Smooth muscle cell (in vitro differentiated cells): Measurements from ENCODE around the gene GABRR1. TPM values are rescaled to one million over a fixed set of nuclear protein-coding genes. Genes with fewer than 3 reads are reported as not detected.

Source experiments
- DNase-seq: peaks from one replicate; lab custom pipeline; 2025; ENCODE audit not compliant: unreplicated experiment; lab: John Stamatoyannopoulos, UW
- H2AFZ ChIP-seq: fragments of 200-600 bp; sonication (generic); 2 replicates; pipeline ENCODE4 v1.6.0; 2016; ENCODE audit warnings: antibody characterized with exemption, low read depth, mild to moderate bottlenecking
- H3F3A ChIP-seq: fragments of 200-600 bp; sonication (generic); 2 replicates; pipeline ENCODE4 v1.6.0; 2017; ENCODE audit warnings: antibody characterized with exemption, low read depth
- H3K27ac ChIP-seq: fragments of 200-600 bp; sonication (generic); 2 replicates; pipeline ENCODE4 v1.5.1; 2016; ENCODE audit warnings: low read depth, mild to moderate bottlenecking
- H3K27me3 ChIP-seq: fragments of 200-600 bp; sonication (generic); 2 replicates; pipeline ENCODE4 v1.6.1; 2016; ENCODE audit warnings: low read depth, mild to moderate bottlenecking
- H3K36me3 ChIP-seq: fragments of 200-600 bp; sonication (generic); 2 replicates; pipeline ENCODE4 v1.5.1; 2016; ENCODE audit warnings: low read depth
- H3K4me1 ChIP-seq: fragments of 200-600 bp; sonication (generic); 2 replicates; pipeline ENCODE4 v1.5.1; 2016; ENCODE audit warnings: low read depth
- H3K4me2 ChIP-seq: fragments of 200-600 bp; sonication (generic); 2 replicates; pipeline ENCODE4 v1.6.0; 2016; ENCODE audit warnings: mild to moderate bottlenecking
- H3K4me3 ChIP-seq: fragments of 200-600 bp; sonication (generic); 2 replicates; pipeline ENCODE4 v1.5.1; 2016; ENCODE audit warnings: mild to moderate bottlenecking
- H3K79me2 ChIP-seq: fragments of 200-600 bp; sonication (generic); 2 replicates; pipeline ENCODE4 v1.6.0; 2016; ENCODE audit warnings: low read depth, mild to moderate bottlenecking
- H3K9ac ChIP-seq: fragments of 200-600 bp; sonication (generic); 2 replicates; pipeline ENCODE4 v1.6.0; 2016; ENCODE audit warnings: low read depth
- H3K9me3 ChIP-seq: fragments of 200-600 bp; sonication (generic); replicated peaks from 2 replicates; pipeline ENCODE4 v1.5.1; 2016; ENCODE audit warnings: low read depth
- H4K20me1 ChIP-seq: fragments of 200-600 bp; sonication (generic); 2 replicates; pipeline ENCODE4 v1.6.0; 2016; ENCODE audit warnings: low read depth
- CTCF ChIP-seq: fragments of 200-600 bp; sonication (generic); IDR thresholded peaks from 2 replicates; pipeline ENCODE4 v1.5.1; 2017; ENCODE audit warnings: borderline replicate concordance, mild to moderate bottlenecking, antibody characterized with exemption; ENCODE audit not compliant: insufficient read depth, poor library complexity, severe bottlenecking
- WGBS: methylation state at CpG from one replicate; pipeline ENCODE4 v1.1.7; 2016; ENCODE audit warnings: low lambda C conversion rate; 5-methylcytosine and 5-hydroxymethylcytosine counted together
- polyA plus RNA-seq: library from polyadenylated mRNA; unstranded; fragments of >200 nt; fragmentation: Nextera tagmentation; extraction: Ambion mirVana; gene quantifications from 2 replicates; pipeline ENCODE4 v1.2.1, GENCODE V29; 2016
- total RNA-seq: library from RNA; depleted of rRNA; stranded (reverse); fragments of >200 nt; gene quantifications from 2 replicates; pipeline ENCODE4 v1.2.3, GENCODE V29; 2014

The GABRR1 gene
- total and polyA plus RNA-seq, 2 experiments from 2014 or later = not detected

GRCh38 chr6:89250239-89250638, 33.1 kb upstream of the GABRR1 start:
- no peak overlapping the region for H2AFZ ChIP-seq
- H3K9me3 ChIP-seq = no peaks in the 10 kb centered on the region
- H3K4me3 ChIP-seq = no peak overlapping the region
- H4K20me1 ChIP-seq = no peaks in the 10 kb centered on the region
- H3K9ac ChIP-seq = no peak overlapping the region
- no peaks in the 10 kb centered on the region for H3K36me3 ChIP-seq
- no peak for TF ChIP-seq CTCF
- H3K27ac ChIP-seq = no peak overlapping the region
- no peak for DNase-seq
- H3K4me2 ChIP-seq = no peak overlapping the region
- H3K4me1 ChIP-seq = no peaks in the 10 kb centered on the region
- H3K79me2 ChIP-seq = no peaks in the 10 kb centered on the region
- H3F3A ChIP-seq = no peaks in the 10 kb centered on the region
- 81% methylated on average over 7 of the region's 7 CpGs for WGBS
- H3K27me3 ChIP-seq = peaks cover 10% of the 10 kb centered on the region

- Histone ChIP-seq H3K79me2 (no peaks in the 10 kb centered on the region), H3K4me3 (no peak overlapping the region), H3K27me3 (peaks cover 27% of the 10 kb centered on the region), H4K20me1 (no peaks in the 10 kb centered on the region), H3K4me2 (no peak overlapping the region), H3K9ac (no peak overlapping the region), H3K4me1 (peaks cover 8% of the 10 kb centered on the region), H3F3A (no peaks in the 10 kb centered on the region), H2AFZ (no peak overlapping the region), H3K36me3 (no peaks in the 10 kb centered on the region), H3K9me3 (no peaks in the 10 kb centered on the region), H3K27ac (no peak overlapping the region)
- DNase-seq = no peak
- TF ChIP-seq CTCF = no peak
- 85% methylated on average over 5 of the region's 5 CpGs for WGBS
Measured at GRCh38 chr6:89244241-89244985, 27.3 kb upstream of the GABRR1 start.

- Histone ChIP-seq H3K4me1 (peaks cover 8% of the 10 kb centered on the region), H3K36me3 (no peaks in the 10 kb centered on the region), H4K20me1 (no peaks in the 10 kb centered on the region), H3F3A (no peaks in the 10 kb centered on the region), H3K4me2 (no peak overlapping the region), H3K9me3 (no peaks in the 10 kb centered on the region), H3K4me3 (no peak overlapping the region), H3K9ac (no peak overlapping the region), H3K79me2 (no peaks in the 10 kb centered on the region), H3K27ac (no peak overlapping the region), H3K27me3 (peaks cover 27% of the 10 kb centered on the region), H2AFZ (peak overlapping the region; percentile 18)
- DNase-seq = no peak
- 50% methylated on average over 1 of the region's 1 CpG for WGBS
- TF ChIP-seq CTCF = no peak
Measured at GRCh38 chr6:89243331-89243629, 26.1 kb upstream of the GABRR1 start.
